SHP77 treated with DMSO at 0.1 percent for 48 hours (cell line): Measurements from ENCODE around the gene ARL16.

Experiments used
- DNase-seq: peaks from one replicate; lab custom pipeline; 2025; lab: John Stamatoyannopoulos, UW

ARL16 gene

GRCh38 chr17:81644496-81644895, 39.1 kb downstream of the ARL16 start:
- no peak for DNase-seq

GRCh38 chr17:81641825-81642489, 41.6 kb downstream of the ARL16 start:
- DNase-seq, result no peak

- no peak for DNase-seq
Measured at GRCh38 chr17:81640011-81640410, 43.6 kb downstream of the ARL16 start.

GRCh38 chr17:81638683-81639082, 44.9 kb downstream of the ARL16 start:
- no peak for DNase-seq

GRCh38 chr17:81636505-81637288, 46.9 kb downstream of the ARL16 start, which contains the start of the genes NPLOC4 and TSPAN10:
TSS of gene NPLOC4 (minus strand) at chr17:81637112. CDS start at chr17:81636930, 182 bp downstream.
TSS of gene TSPAN10 (plus strand) at chr17:81637196. CDS start at chr17:81642413, 5,217 bp downstream.
- DNase-seq, result peak; percentile 63

GRCh38 chr17:81635973-81636504, 47.6 kb downstream of the ARL16 start:
- DNase-seq, result no peak

- no peak for DNase-seq
Measured at GRCh38 chr17:81635431-81635830, 48.2 kb downstream of the ARL16 start.

- DNase-seq, result no peak
Measured at GRCh38 chr17:81631482-81631881, 52.1 kb downstream of the ARL16 start.
